NCI-H2227 (cell line): ENCODE measurements around the gene PFKP.

ENCODE experiments used
- DNase-seq: peaks from one replicate; lab custom pipeline; 2025; ENCODE audit not compliant: unreplicated experiment; lab: John Stamatoyannopoulos, UW

Gene PFKP

GRCh38 chr10:3069876-3070275 lies 2.5 kb downstream of the PFKP start:
- no peak for DNase-seq

GRCh38 chr10:3071405-3072198 lies 4.3 kb downstream of the PFKP start:
- DNase-seq: no peak

GRCh38 chr10:3072641-3073360 lies 5.5 kb downstream of the PFKP start:
- DNase-seq: no peak

GRCh38 chr10:3074145-3074665 lies 6.9 kb downstream of the PFKP start:
- DNase-seq: no peak

GRCh38 chr10:3074985-3075600 lies 7.7 kb downstream of the PFKP start:
- DNase-seq: no peak

- DNase-seq: no peak
Observed at GRCh38 chr10:3076138-3076537, 8.8 kb downstream of the PFKP start.

- no peak for DNase-seq
Observed at GRCh38 chr10:3077509-3077908, 10.2 kb downstream of the PFKP start.

- peak; percentile 43 for DNase-seq
Observed at GRCh38 chr10:3077940-3078630, 10.7 kb downstream of the PFKP start.

GRCh38 chr10:3081383-3081981 lies 14.1 kb downstream of the PFKP start:
- no peak for DNase-seq

GRCh38 chr10:3082290-3082689 lies 14.9 kb downstream of the PFKP start:
- DNase-seq: no peak

GRCh38 chr10:3085785-3086567 lies 18.6 kb downstream of the PFKP start:
- no peak for DNase-seq

- no peak for DNase-seq
Observed at GRCh38 chr10:3090388-3090787, 23.0 kb downstream of the PFKP start.

- DNase-seq: no peak
Observed at GRCh38 chr10:3090914-3091787, 23.8 kb downstream of the PFKP start.

GRCh38 chr10:3091921-3092320 lies 24.6 kb downstream of the PFKP start:
- DNase-seq: no peak

- no peak for DNase-seq
Observed at GRCh38 chr10:3093996-3094395, 26.6 kb downstream of the PFKP start.

- DNase-seq: no peak
Observed at GRCh38 chr10:3094609-3095036, 27.3 kb downstream of the PFKP start.

- DNase-seq: no peak
Observed at GRCh38 chr10:3095373-3096139, 28.2 kb downstream of the PFKP start.

GRCh38 chr10:3096149-3096548 lies 28.8 kb downstream of the PFKP start:
- DNase-seq: no peak
